Skeletal muscle tissue (tissue), 4 donors: ENCODE measurements around the gene PGM3. TPM values are rescaled to one million over a fixed set of nuclear protein-coding genes. Genes with fewer than 3 reads are reported as not detected.

ENCODE experiments used
- H3K27ac ChIP-seq: one replicate; pipeline ENCODE4 v1.7.0; 2013; ENCODE audit warnings: mild to moderate bottlenecking, low read depth, low read length, inconsistent platforms
- H3K27me3 ChIP-seq, 3 donors: one replicate each; pipeline ENCODE4 v1.7.0; 2013; ENCODE audit warnings: low read length in 3 of 3; ENCODE audit not compliant: control insufficient read depth in 3 of 3, insufficient read depth in 3 of 3
- H3K36me3 ChIP-seq, 3 donors: one replicate each; pipeline ENCODE4 v1.7.0; 2013; ENCODE audit warnings: low read length in 3 of 3; ENCODE audit not compliant: control insufficient read depth in 3 of 3, insufficient read depth in 3 of 3
- H3K4me1 ChIP-seq, 3 donors: one replicate each; pipeline ENCODE4 v1.7.0; 2013; ENCODE audit warnings: low read length in 3 of 3, mild to moderate bottlenecking in 3 of 3; ENCODE audit not compliant: control insufficient read depth in 3 of 3, insufficient read depth in 3 of 3
- H3K4me3 ChIP-seq, 3 donors: one replicate each; pipeline ENCODE4 v1.7.0; 2013; ENCODE audit warnings: low read length in 3 of 3
- H3K9ac ChIP-seq, 3 donors: one replicate each; pipeline ENCODE4 v1.7.0; 2013; ENCODE audit warnings: low read length in 3 of 3, mild to moderate bottlenecking in 3 of 3, moderate library complexity in 2 of 3, low read depth in 1 of 3
- H3K9me3 ChIP-seq, 3 donors: one replicate each; pipeline ENCODE4 v1.7.0; 2013; ENCODE audit warnings: low read length in 3 of 3; ENCODE audit not compliant: control insufficient read depth in 3 of 3
- total RNA-seq: library from RNA; depleted of rRNA; stranded (reverse); fragments of >200 nt; gene quantifications from one replicate; pipeline ENCODE4 v1.2.3, GENCODE V29; 2014
- donor health status: Osteomylitis.

Gene PGM3, protein sequence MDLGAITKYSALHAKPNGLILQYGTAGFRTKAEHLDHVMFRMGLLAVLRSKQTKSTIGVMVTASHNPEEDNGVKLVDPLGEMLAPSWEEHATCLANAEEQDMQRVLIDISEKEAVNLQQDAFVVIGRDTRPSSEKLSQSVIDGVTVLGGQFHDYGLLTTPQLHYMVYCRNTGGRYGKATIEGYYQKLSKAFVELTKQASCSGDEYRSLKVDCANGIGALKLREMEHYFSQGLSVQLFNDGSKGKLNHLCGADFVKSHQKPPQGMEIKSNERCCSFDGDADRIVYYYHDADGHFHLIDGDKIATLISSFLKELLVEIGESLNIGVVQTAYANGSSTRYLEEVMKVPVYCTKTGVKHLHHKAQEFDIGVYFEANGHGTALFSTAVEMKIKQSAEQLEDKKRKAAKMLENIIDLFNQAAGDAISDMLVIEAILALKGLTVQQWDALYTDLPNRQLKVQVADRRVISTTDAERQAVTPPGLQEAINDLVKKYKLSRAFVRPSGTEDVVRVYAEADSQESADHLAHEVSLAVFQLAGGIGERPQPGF
- 46.4 TPM for total RNA-seq

DNA sequence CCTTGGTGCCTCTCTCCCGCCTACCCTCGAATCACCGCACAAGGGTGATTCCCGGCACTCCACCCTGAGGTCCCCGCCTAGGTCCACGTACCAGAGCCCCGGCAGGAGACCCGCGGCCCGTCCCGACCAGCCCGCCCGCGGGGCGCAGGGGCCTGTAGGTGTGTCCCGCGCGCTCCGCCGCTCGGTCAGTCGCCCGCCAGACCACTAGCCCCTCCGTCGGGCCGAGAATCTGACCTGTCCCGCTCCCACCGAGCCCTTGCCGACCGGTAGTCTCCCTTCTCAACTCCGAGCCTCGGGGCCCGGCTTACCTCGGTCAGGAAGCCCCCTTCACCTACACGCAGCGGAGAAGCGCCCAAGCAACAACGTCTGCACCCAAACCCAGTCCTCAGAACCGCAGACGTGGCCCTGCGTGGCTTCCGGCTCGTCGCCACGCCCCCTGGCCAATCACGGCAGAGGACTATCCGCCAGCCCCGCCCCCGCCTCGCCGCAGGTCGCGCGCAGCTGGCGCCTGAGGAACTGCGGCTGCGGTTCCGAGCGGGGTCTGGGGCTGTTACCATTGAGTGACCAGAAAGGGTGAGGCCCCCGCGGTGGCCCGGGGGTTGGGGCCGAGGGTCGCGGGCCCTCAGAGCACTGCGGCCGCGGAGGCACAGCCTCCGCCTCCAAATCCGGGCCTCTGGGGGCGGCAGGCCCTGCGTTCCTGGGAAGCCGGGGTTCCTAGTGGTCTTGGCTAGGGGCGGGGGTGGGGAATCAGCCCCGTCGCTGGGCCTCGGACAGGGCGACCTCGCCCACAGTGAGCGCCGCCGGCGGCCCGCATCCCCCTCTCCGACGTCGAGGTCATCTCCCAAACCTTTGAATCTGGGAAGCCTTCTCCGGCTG is at the start of gene PGM3, which contains the start of gene RWDD2A:
PGM3 (minus strand) TSS at position 395 of the 876 bp plus-strand sequence. CDS start 2,253 bp downstream, outside the sequence.
RWDD2A (plus strand) TSS at position 487 of the 876 bp plus-strand sequence. CDS start 1,095 bp downstream, outside the sequence.
- H3K4me1 ChIP-seq: peaks cover 4 to 15% (median 10%) of the 10 kb centered on the region in 3 donors
- H3K4me3 ChIP-seq: peak within 1 kb of the TSS; percentile 94 to 99 (median 94)
- H3K27ac ChIP-seq: peak within 1 kb of the TSS; percentile 61
- peak within 1 kb of the TSS; percentile 86 to 92 (median 86) for H3K9ac ChIP-seq
- H3K27me3 ChIP-seq: no peaks in the 10 kb centered on the region
- H3K36me3 ChIP-seq: peaks cover 0 to 21% (median 10%) of the 10 kb centered on the region in 3 donors
- H3K9me3 ChIP-seq: no peaks in the 10 kb centered on the region

- H3K4me1 ChIP-seq: no peaks in the 10 kb centered on the region
- H3K27me3 ChIP-seq: no peaks in the 10 kb centered on the region
- no peak overlapping the region for H3K27ac ChIP-seq
- H3K36me3 ChIP-seq: peaks cover 0 to 7% (median 2%) of the 10 kb centered on the region in 3 donors
- no peak overlapping the region for H3K9ac ChIP-seq
- H3K9me3 ChIP-seq: no peaks in the 10 kb centered on the region
- H3K4me3 ChIP-seq: no peak overlapping the region
Observed at GRCh38 chr6:83231146-83231545, 38.1 kb upstream of the PGM3 start.

DNA sequence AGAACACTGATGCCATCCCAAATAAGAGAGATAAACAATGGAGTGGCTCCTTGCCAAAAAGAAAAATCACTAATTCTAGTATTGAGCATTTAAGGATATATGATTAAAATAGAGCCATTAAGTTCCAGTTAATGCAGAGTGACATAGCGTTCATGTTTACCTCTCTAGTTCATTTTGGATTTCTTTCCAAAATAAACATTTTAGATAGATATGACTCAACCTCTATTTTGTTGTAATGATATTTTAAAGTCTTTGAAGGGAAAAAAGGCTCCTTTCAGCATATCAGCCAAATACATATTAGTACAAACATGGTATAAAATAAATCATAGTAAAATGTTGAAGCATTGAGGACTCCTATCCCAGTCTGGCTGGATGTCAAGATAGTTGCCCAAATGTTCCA is 33.5 kb upstream of the PGM3 start:
- Histone ChIP-seq H3K4me3 (no peak overlapping the region), H3K9me3 (no peaks in the 10 kb centered on the region), H3K27me3 (no peaks in the 10 kb centered on the region), H3K36me3 (peaks cover 0 to 7% (median 4%) of the 10 kb centered on the region in 3 donors), H3K4me1 (no peaks in the 10 kb centered on the region), H3K27ac (no peak overlapping the region), H3K9ac (no peak overlapping the region)

- Histone ChIP-seq H3K27me3 (no peaks in the 10 kb centered on the region), H3K36me3 (peaks cover 0 to 2% (median 0%) of the 10 kb centered on the region in 3 donors), H3K4me1 (no peaks in the 10 kb centered on the region), H3K27ac (no peak overlapping the region), H3K4me3 (no peak overlapping the region), H3K9ac (no peak overlapping the region), H3K9me3 (no peaks in the 10 kb centered on the region)
Observed at GRCh38 chr6:83221889-83222479, 28.9 kb upstream of the PGM3 start.

DNA sequence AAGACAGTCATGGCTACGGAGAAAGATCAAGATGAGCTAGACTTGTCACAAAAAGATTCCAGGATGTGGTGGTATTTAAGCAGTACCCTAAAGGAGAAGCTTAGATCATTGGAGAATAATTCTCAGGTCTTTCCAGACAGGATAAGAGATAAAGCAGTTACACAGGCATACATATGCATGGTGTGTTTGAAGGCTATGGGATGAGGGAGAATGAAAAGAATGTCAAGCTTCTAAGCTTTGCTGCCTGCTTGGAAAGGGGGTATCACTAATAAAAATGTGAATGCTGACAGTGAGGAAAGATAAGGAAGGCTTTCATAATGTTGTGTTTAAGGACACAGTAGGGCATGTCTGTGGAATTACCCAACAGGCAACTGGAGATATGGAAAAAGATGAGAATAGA is 28.2 kb upstream of the PGM3 start:
- Histone ChIP-seq H3K9ac (no peak overlapping the region), H3K36me3 (peaks cover 0 to 2% (median 0%) of the 10 kb centered on the region in 3 donors), H3K27me3 (no peaks in the 10 kb centered on the region), H3K9me3 (no peaks in the 10 kb centered on the region), H3K4me3 (no peak overlapping the region), H3K4me1 (no peaks in the 10 kb centered on the region), H3K27ac (no peak overlapping the region)

GRCh38 chr6:83220121-83220520 is 27.1 kb upstream of the PGM3 start:
- Histone ChIP-seq H3K36me3 (peaks cover 0 to 2% (median 2%) of the 10 kb centered on the region in 3 donors), H3K4me3 (no peak overlapping the region), H3K27ac (no peak overlapping the region), H3K9me3 (no peaks in the 10 kb centered on the region), H3K4me1 (no peaks in the 10 kb centered on the region), H3K27me3 (no peaks in the 10 kb centered on the region), H3K9ac (no peak overlapping the region)

- no peaks in the 10 kb centered on the region for H3K9me3 ChIP-seq
- no peaks in the 10 kb centered on the region for H3K4me1 ChIP-seq
- peaks cover 0 to 2% (median 2%) of the 10 kb centered on the region in 3 donors for H3K36me3 ChIP-seq
- no peak overlapping the region for H3K4me3 ChIP-seq
- no peaks in the 10 kb centered on the region for H3K27me3 ChIP-seq
- H3K9ac ChIP-seq: no peak overlapping the region
- H3K27ac ChIP-seq: no peak overlapping the region
Observed at GRCh38 chr6:83218646-83219045, 25.6 kb upstream of the PGM3 start.

- Histone ChIP-seq H3K9ac (no peak overlapping the region), H3K4me3 (no peak overlapping the region), H3K9me3 (no peaks in the 10 kb centered on the region), H3K36me3 (peaks cover 0 to 2% (median 0%) of the 10 kb centered on the region in 3 donors), H3K27ac (no peak overlapping the region), H3K27me3 (no peaks in the 10 kb centered on the region), H3K4me1 (no peaks in the 10 kb centered on the region)
Observed at GRCh38 chr6:83216806-83217205, 23.7 kb upstream of the PGM3 start.

DNA sequence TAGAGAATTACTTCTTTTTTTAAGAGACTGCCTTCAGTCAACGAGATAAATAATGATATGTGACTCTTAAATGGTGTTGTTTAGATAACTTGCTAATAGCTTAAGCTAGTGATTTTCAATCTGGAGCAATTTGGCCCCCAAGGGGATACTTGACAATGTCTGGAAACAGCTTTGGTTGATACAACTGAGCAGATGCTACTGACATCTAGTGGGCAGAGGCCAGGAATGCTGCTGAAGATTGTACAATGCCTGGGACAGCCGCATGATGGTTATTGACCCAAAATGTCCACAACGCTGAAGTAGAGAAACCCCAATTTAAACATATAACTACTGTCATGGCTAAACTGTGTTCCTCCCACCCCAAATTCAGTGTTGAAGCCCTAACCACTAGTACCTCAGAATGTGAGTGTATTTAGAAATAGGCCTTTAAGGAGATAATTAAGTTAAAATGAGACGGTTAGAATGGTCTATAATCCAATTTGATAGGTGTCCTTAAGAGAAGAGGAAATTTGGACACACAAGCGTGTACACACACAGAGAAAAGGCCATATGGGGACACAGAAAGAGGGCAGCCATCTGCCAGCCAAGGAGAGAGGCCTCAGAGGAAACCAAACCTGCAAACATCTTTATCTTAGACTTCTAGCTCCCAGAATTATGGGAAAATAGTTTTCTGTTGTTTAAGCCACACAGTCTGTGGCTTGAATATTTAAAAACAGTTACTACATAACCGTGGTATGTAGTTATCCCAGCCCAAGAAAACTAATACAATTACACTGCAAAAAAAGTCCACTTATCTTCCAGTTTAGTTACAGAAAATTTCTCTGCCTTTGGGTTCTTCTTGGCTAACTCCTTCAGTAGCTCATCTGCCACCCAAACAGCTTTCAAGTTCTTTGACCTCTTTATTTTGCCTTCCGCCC is 22.3 kb upstream of the PGM3 start:
- H3K27ac ChIP-seq: no peak overlapping the region
- no peaks in the 10 kb centered on the region for H3K27me3 ChIP-seq
- no peaks in the 10 kb centered on the region for H3K9me3 ChIP-seq
- H3K9ac ChIP-seq: no peak overlapping the region
- H3K4me1 ChIP-seq: no peaks in the 10 kb centered on the region
- H3K4me3 ChIP-seq: no peak overlapping the region
- peaks cover 0 to 3% (median 2%) of the 10 kb centered on the region in 3 donors for H3K36me3 ChIP-seq
